Measurements from ENCODE around the gene GSE1. TPM values are rescaled to one million over a fixed set of nuclear protein-coding genes. Genes with fewer than 3 reads are reported as not detected.

Gene GSE1
- total RNA-seq, 4 donors from 2014 or later = 23.4 to 65.5 (median 52.5) TPM

DNA sequence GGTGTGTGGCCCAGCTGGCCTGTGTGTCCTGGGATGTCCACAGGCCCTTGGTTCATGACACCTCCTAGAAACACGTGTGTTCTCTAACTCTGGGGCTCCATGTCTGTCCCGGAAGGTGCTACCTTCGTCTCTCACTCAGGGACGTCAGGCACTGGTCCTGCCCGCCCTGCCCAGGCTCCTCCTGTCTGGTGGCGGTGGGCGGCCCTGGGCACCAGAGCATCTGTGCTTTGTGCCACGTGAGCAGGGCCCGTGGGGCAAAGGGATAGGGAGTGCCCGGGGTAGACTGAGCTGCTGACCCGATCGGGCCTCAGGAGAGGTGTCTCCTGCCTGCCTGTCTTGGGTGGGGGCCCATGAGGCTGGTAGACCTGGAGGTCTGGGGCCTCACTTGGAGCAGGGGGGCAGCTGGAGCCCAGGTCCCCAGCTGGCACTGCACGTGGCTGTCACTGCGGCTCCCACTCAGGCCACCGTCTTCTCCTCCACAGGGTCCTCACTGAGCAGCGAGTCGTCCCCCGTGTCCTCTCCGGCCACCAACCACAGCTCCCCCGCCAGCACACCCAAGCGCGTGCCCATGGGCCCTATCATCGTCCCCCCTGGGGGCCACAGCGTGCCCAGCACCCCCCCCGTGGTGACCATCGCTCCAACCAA, 35.1 kb downstream of the GSE1 start:
- Histone ChIP-seq H3K4me3 (no peak overlapping the region), H3K36me3 (peaks cover 0 to 37% of the 10 kb centered on the region in 2 donors), H3K27ac (no peak overlapping the region), H3K9me3 (no peaks in the 10 kb centered on the region), H3K4me1 (peaks cover 0 to 43% (median 20%) of the 10 kb centered on the region in 3 donors), H3K27me3 (no peaks in the 10 kb centered on the region)
- no CpG with 5 or more reads among the region's 26 CpGs for WGBS, 2 donors (ENCODE audit: low coverage in 1 of 2)
- TF ChIP-seq POLR2AphosphoS5 (IDR thresholded peaks at IDR 0.05) (no peak), POLR2A (IDR thresholded peaks at IDR 0.05) (no peak), EP300 (IDR thresholded peaks at IDR 0.05) (no peak)
- TF ChIP-seq, protein P1, sequence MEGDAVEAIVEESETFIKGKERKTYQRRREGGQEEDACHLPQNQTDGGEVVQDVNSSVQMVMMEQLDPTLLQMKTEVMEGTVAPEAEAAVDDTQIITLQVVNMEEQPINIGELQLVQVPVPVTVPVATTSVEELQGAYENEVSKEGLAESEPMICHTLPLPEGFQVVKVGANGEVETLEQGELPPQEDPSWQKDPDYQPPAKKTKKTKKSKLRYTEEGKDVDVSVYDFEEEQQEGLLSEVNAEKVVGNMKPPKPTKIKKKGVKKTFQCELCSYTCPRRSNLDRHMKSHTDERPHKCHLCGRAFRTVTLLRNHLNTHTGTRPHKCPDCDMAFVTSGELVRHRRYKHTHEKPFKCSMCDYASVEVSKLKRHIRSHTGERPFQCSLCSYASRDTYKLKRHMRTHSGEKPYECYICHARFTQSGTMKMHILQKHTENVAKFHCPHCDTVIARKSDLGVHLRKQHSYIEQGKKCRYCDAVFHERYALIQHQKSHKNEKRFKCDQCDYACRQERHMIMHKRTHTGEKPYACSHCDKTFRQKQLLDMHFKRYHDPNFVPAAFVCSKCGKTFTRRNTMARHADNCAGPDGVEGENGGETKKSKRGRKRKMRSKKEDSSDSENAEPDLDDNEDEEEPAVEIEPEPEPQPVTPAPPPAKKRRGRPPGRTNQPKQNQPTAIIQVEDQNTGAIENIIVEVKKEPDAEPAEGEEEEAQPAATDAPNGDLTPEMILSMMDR (IDR thresholded peaks at IDR 0.05) = no peak
- no peak for ATAC-seq

- TF ChIP-seq, protein P1 (IDR thresholded peaks at IDR 0.05) = no peak
- TF ChIP-seq POLR2A (IDR thresholded peaks at IDR 0.05) (no peak), EP300 (IDR thresholded peaks at IDR 0.05) (no peak), POLR2AphosphoS5 (IDR thresholded peaks at IDR 0.05) (no peak)
Measured at GRCh38 chr16:85648805-85649204, 35.7 kb downstream of the GSE1 start.

DNA sequence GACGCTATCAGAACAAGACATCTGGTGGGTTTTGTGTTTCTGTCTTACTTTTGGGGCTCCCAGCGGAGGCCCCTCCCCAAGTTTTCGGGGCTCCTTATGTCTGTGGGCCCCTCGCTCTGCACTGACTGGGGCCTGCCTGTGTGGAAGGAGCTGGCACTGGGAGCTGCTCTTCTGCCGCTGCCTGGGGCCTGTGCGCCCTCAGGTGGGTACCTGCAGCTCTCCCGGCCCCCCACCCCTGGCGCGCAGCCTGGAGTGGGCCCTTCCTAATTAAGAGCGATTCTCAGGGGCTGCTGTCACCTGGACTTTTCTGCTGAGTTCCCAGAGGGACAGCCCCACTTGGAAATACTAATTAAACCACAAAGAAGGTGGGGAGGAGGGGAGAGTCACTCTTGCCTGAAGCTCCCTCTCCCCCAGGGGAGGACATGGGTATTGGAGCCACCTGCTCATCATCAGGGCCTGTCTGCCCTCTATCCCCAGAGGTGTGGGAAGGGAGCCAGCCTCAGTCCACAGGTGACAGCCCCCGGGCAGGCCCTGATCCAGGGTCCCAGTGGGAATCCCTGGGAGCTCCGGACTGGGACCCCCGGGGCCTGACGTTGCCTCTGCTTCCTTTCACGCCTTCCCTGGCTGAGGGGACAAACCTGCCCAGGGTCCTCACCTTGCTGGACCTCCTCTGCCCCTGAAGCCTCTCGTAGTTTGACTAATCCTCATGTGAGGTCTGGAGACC, 36.5 kb downstream of the GSE1 start:
- H3K4me3 ChIP-seq = no peak overlapping the region
- H3K27me3 ChIP-seq = no peaks in the 10 kb centered on the region
- peaks cover 0 to 44% (median 21%) of the 10 kb centered on the region in 3 donors for H3K4me1 ChIP-seq
- WGBS, 2 donors (ENCODE audit: low coverage in 1 of 2) = 93% methylated on average over 6 of the region's 16 CpGs; no CpG with 5 or more reads in 1 of the 2 donors
- ATAC-seq = no peak
- peaks cover 0 to 42% of the 10 kb centered on the region in 2 donors for H3K36me3 ChIP-seq
- TF ChIP-seq POLR2AphosphoS5 (IDR thresholded peaks at IDR 0.05) = no peak
- TF ChIP-seq, protein P1 (IDR thresholded peaks at IDR 0.05) = no peak
- TF ChIP-seq POLR2A (IDR thresholded peaks at IDR 0.05) = no peak
- no peak for TF ChIP-seq EP300 (IDR thresholded peaks at IDR 0.05)
- H3K9me3 ChIP-seq = no peaks in the 10 kb centered on the region
- no peak overlapping the region for H3K27ac ChIP-seq

More at GRCh38 chr16:85648805-85649204, 35.7 kb downstream of the GSE1 start:
- Histone ChIP-seq H3K27ac (no peak overlapping the region), H3K4me1 (peaks cover 0 to 43% (median 21%) of the 10 kb centered on the region in 3 donors), H3K9me3 (no peaks in the 10 kb centered on the region), H3K4me3 (no peak overlapping the region), H3K36me3 (peaks cover 0 to 37% of the 10 kb centered on the region in 2 donors), H3K27me3 (no peaks in the 10 kb centered on the region)
- 77 to 82% methylated on average over 8 to 14 of the region's 14 CpGs for WGBS, 2 donors (ENCODE audit: low coverage in 1 of 2)
- ATAC-seq = no peak

- H3K9me3 ChIP-seq = no peaks in the 10 kb centered on the region
- H3K4me3 ChIP-seq = no peak overlapping the region
- H3K36me3 ChIP-seq = peaks cover 0 to 48% of the 10 kb centered on the region in 2 donors
- no peaks in the 10 kb centered on the region for H3K27me3 ChIP-seq
- peak overlapping the region in 1 of 4 donors; percentile 84 for H3K27ac ChIP-seq
- peaks cover 0 to 44% (median 21%) of the 10 kb centered on the region in 3 donors for H3K4me1 ChIP-seq
- WGBS, 2 donors (ENCODE audit: low coverage in 1 of 2) = 60 to 92% methylated on average over 5 of the region's 39 CpGs
- TF ChIP-seq POLR2A (IDR thresholded peaks at IDR 0.05) = no peak
- TF ChIP-seq EP300 (IDR thresholded peaks at IDR 0.05) = no peak
- no peak for TF ChIP-seq POLR2AphosphoS5 (IDR thresholded peaks at IDR 0.05)
- TF ChIP-seq, protein P1 (IDR thresholded peaks at IDR 0.05) = no peak
- ATAC-seq = no peak
Measured at GRCh38 chr16:85650135-85650843, 37.2 kb downstream of the GSE1 start.
